ENCODE data around the gene SMIM38. TPM values are rescaled to one million over a fixed set of nuclear protein-coding genes. Genes with fewer than 3 reads are reported as not detected.

Gene SMIM38
- total RNA-seq, 1 donor from 2014 or later: 0.32 TPM

GRCh38 chr11:69108559-69108958 is 47.2 kb upstream of the SMIM38 start:
- DNase-seq: no peak
- Mint-ChIP-seq H3K4me1 (ENCODE audit: low read depth, unreplicated experiment) (peaks cover 3% of the 10 kb centered on the region), H3K27ac (ENCODE audit: unreplicated experiment) (no peak overlapping the region), H3K4me3 (ENCODE audit: unreplicated experiment) (no peak overlapping the region), H3K36me3 (ENCODE audit: unreplicated experiment) (peaks cover 15% of the 10 kb centered on the region), H3K9me3 (ENCODE audit: unreplicated experiment) (peaks cover 7% of the 10 kb centered on the region), H3K27me3 (ENCODE audit: unreplicated experiment) (peaks cover 3% of the 10 kb centered on the region)
- TF ChIP-seq CTCF (IDR thresholded peaks at IDR 0.05; ENCODE audit: partially characterized antibody, unreplicated experiment): no peak

GRCh38 chr11:69109101-69109500 is 46.6 kb upstream of the SMIM38 start:
- peaks cover 15% of the 10 kb centered on the region for H3K36me3 Mint-ChIP-seq (ENCODE audit: unreplicated experiment)
- no peak for TF ChIP-seq CTCF (IDR thresholded peaks at IDR 0.05; ENCODE audit: partially characterized antibody, unreplicated experiment)
- H3K4me1 Mint-ChIP-seq (ENCODE audit: low read depth, unreplicated experiment): peaks cover 3% of the 10 kb centered on the region
- peaks cover 3% of the 10 kb centered on the region for H3K27me3 Mint-ChIP-seq (ENCODE audit: unreplicated experiment)
- H3K9me3 Mint-ChIP-seq (ENCODE audit: unreplicated experiment): peaks cover 4% of the 10 kb centered on the region
- no peak overlapping the region for H3K4me3 Mint-ChIP-seq (ENCODE audit: unreplicated experiment)
- DNase-seq: no peak
- no peak overlapping the region for H3K27ac Mint-ChIP-seq (ENCODE audit: unreplicated experiment)

- Mint-ChIP-seq H3K27me3 (ENCODE audit: unreplicated experiment) (peaks cover 3% of the 10 kb centered on the region), H3K4me1 (ENCODE audit: low read depth, unreplicated experiment) (peaks cover 3% of the 10 kb centered on the region), H3K36me3 (ENCODE audit: unreplicated experiment) (peaks cover 15% of the 10 kb centered on the region), H3K9me3 (ENCODE audit: unreplicated experiment) (peaks cover 4% of the 10 kb centered on the region), H3K27ac (ENCODE audit: unreplicated experiment) (no peak overlapping the region), H3K4me3 (ENCODE audit: unreplicated experiment) (no peak overlapping the region)
- no peak for TF ChIP-seq CTCF (IDR thresholded peaks at IDR 0.05; ENCODE audit: partially characterized antibody, unreplicated experiment)
- no peak for DNase-seq
Observed at GRCh38 chr11:69110451-69110850, 45.3 kb upstream of the SMIM38 start.

DNA sequence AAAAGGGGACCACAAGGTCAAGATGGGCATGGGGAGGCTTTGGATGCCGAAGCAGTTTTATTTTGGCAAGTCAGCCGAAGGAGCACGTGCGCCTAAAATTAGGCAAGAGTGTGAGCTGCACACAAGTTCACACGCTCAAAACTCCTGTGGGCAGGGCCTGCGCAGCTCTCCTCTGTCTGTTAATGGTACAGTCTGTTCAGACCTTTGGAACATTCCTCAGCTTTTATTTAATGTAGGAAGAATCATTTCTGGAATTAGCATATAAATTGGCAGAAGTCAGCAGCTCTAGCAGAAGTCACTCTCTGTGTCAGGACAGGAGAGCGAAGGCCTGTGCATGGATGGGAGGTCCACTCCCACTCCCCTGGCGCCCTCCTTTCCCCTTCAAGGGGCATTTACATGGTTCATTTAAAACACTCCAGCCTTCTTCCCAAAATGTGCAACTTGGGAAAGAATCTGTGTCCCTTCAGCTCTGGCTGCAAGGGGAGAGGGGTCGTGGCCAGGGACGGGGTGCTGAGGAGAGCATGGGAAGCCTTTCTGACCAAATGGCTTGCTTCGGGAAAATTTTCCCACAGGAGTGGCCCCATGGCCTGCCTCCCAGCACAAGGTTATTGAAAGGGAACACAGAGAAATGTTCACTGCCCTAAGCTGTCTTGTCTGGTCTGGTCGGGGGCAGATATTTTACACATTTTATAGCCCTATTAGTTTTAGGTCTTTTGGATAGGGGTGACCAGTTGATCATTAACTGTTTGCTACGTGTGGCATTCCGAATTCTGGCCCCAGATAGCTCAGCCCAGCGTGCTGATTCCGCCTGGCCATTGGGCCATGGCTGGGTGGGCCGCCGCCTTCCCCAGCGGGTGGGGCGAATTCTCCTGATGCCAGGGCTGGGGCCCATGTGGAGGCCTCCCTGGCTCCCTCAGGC is 43.9 kb upstream of the SMIM38 start:
- H3K4me1 Mint-ChIP-seq (ENCODE audit: low read depth, unreplicated experiment): no peaks in the 10 kb centered on the region
- H3K27ac Mint-ChIP-seq (ENCODE audit: unreplicated experiment): no peak overlapping the region
- H3K27me3 Mint-ChIP-seq (ENCODE audit: unreplicated experiment): peaks cover 3% of the 10 kb centered on the region
- no peak for DNase-seq
- TF ChIP-seq CTCF (IDR thresholded peaks at IDR 0.05; ENCODE audit: partially characterized antibody, unreplicated experiment): no peak
- H3K36me3 Mint-ChIP-seq (ENCODE audit: unreplicated experiment): peaks cover 15% of the 10 kb centered on the region
- no peak overlapping the region for H3K4me3 Mint-ChIP-seq (ENCODE audit: unreplicated experiment)
- H3K9me3 Mint-ChIP-seq (ENCODE audit: unreplicated experiment): peaks cover 4% of the 10 kb centered on the region

DNA sequence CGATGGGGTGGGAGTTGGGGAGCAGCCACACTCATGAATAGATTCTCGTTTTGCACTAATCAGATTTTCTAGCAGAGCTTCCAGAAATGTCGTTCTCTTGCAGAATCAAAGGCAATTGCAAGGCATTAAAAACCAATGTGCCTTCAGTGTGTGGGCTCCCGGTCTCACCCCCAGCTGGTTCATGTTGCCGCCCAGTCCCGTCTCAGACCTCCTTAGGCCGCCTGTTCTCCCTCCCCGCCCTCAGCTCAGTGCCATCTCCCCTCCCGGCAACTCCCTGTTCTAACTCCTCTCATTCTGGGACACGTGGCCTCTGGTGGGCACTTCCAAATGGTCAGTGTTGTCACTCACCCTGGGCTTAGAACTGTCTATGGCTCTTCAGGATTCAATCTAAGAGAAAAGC is 42.5 kb upstream of the SMIM38 start:
- no peak for TF ChIP-seq CTCF (IDR thresholded peaks at IDR 0.05; ENCODE audit: partially characterized antibody, unreplicated experiment)

More for the DNA sequence above, 42.5 kb upstream of the SMIM38 start:
- Mint-ChIP-seq H3K36me3 (ENCODE audit: unreplicated experiment) (peaks cover 12% of the 10 kb centered on the region), H3K27ac (ENCODE audit: unreplicated experiment) (no peak overlapping the region), H3K4me1 (ENCODE audit: low read depth, unreplicated experiment) (no peaks in the 10 kb centered on the region), H3K9me3 (ENCODE audit: unreplicated experiment) (peaks cover 7% of the 10 kb centered on the region), H3K27me3 (ENCODE audit: unreplicated experiment) (peaks cover 5% of the 10 kb centered on the region), H3K4me3 (ENCODE audit: unreplicated experiment) (no peak overlapping the region)
- no peak for DNase-seq

All from glutamatergic neuron (in vitro differentiated cells).